Body of pancreas (tissue), 4 donors: ENCODE data around the gene SEMA5B. TPM values are rescaled to one million over a fixed set of nuclear protein-coding genes. Genes with fewer than 3 reads are reported as not detected.
A peak's percentile ranks its signal among the peaks of the same experiment; 100 is the strongest.

ENCODE experiments used
- ATAC-seq: fragments of 150-250 bp; one replicate; pipeline ENCODE4 v1.9.1; 2016
- DNase-seq, 4 donors: peaks; one replicate each; pipeline ENCODE4 v3.0.0-alpha.2; 2019
- H3K27ac ChIP-seq, 4 donors: fragments of 200-600 bp; sonication (generic); 1 replicate in 3 of 4; 2 replicates in 1 of 4; pipeline versions ENCODE4 v1.5.1 to v1.6.1; 2016 to 2019; ENCODE audit warnings: mild to moderate bottlenecking in 1 of 4, mixed read lengths in 1 of 4, moderate library complexity in 1 of 4
- H3K27me3 ChIP-seq, 2 donors: fragments of 200-600 bp; sonication (generic); one replicate each; pipeline ENCODE4 v1.6.0; 2016; ENCODE audit warnings: mild to moderate bottlenecking in 1 of 2
- H3K36me3 ChIP-seq, 2 donors: fragments of 200-600 bp; sonication (generic); replicated peaks in 1 of 2; 2 replicates each; pipeline ENCODE4 v1.5.1; 2016; ENCODE audit warnings: low read depth in 2 of 2; ENCODE audit not compliant: insufficient read depth in 1 of 2
- H3K4me1 ChIP-seq: fragments of 200-600 bp; sonication (generic); one replicate; pipeline ENCODE4 v1.6.0; 2016
- H3K4me3 ChIP-seq, 2 donors: fragments of 200-600 bp; sonication (generic); 1 replicate in 1 of 2; 2 replicates in 1 of 2; pipeline ENCODE4 v1.5.1; 2016 to 2019
- H3K9me3 ChIP-seq, 3 donors: fragments of 200-600 bp; sonication (generic); 1 replicate in 2 of 3; 2 replicates in 1 of 3; pipeline ENCODE4 v1.5.1; 2016
- CTCF ChIP-seq, 7 experiments: fragments of 450-650 bp in 4 of 7; fragments of 200-600 bp in 3 of 7; sonication (generic) in 3 of 7; IDR thresholded peaks; one replicate each; pipeline ENCODE4 v1.5.1; 2016 to 2019; ENCODE audit warnings: antibody characterized with exemption in 7 of 7
- POLR2A ChIP-seq, 3 donors: fragments of 450-650 bp; IDR thresholded peaks; one replicate each; pipeline ENCODE4 v1.6.1; 2016; ENCODE audit warnings: antibody characterized with exemption in 3 of 3, mild to moderate bottlenecking in 2 of 3
- WGBS, 2 donors: methylation state at CpG; one replicate each; pipeline ENCODE4 v1.1.5; 2017; 5-methylcytosine and 5-hydroxymethylcytosine counted together
- intact Hi-C: fragments of 100-400 bp; cut with DNase I; formaldehyde crosslinking; loops from one replicate; pipeline ENCODE4 v1.15.1; 2023
- total RNA-seq, 2 donors: library from RNA; depleted of rRNA; stranded (reverse); fragments of >200 nt; gene quantifications; one replicate each; pipeline ENCODE4 v1.1.0, GENCODE V29; 2016

SEMA5B gene
- total RNA-seq, 2 donors from 2014 or later: 1.0 to 15.2 TPM

GRCh38 chr3:122975924-122976293 is 51.7 kb downstream of the SEMA5B start:
- intact Hi-C loops: no loop called here
- WGBS, 2 donors: 77 to 86% methylated on average over 4 of the region's 4 CpGs
- H3K27ac ChIP-seq: no peak overlapping the region
- no peaks in the 10 kb centered on the region for H3K27me3 ChIP-seq
- H3K4me1 ChIP-seq: no peaks in the 10 kb centered on the region
- no peaks in the 10 kb centered on the region for H3K9me3 ChIP-seq
- no peaks in the 10 kb centered on the region for H3K36me3 ChIP-seq
- ATAC-seq (no peak), DNase-seq (no peak)
- no peak overlapping the region for H3K4me3 ChIP-seq
- no peak for TF ChIP-seq POLR2A (IDR thresholded peaks at IDR 0.05)
- no peak for TF ChIP-seq CTCF (IDR thresholded peaks at IDR 0.05)

DNA sequence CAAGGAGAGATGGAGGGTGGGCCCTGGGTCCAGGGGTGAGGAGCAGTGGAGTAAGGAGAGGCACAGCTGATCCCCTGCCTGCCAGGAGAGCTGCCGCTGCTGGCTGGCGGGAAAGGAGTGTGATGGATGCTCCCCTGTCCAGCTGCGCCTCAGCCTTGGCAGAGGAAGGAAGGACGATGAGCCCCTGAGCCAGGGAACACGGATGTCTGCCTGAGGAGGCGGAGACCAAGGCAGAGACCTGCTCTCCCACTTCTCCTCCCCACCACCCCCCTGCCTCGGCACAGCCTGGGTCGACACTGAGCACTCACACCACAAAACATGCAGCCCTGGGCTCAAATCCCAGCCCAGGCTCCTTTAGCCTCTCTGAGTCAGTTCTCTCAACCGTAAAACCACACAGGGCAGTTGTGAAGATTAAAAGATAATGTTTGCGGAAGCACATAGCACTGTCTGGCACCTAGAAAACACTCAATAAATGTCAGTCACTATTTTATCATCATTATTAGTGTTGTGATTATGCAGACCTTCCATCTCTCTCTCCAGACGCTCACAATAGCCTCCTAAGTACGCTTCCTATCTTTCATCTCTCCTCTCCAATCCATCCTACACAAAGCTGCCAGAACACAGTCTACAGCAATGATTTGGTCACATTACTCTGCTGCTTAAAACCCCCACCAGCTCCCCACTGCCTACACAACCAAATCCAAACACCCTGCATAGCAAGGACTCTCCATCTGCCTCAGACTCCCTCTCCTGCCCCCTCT is 52.2 kb downstream of the SEMA5B start:
- intact Hi-C loops: no loop called here
- Histone ChIP-seq H3K27ac (no peak overlapping the region), H3K27me3 (no peaks in the 10 kb centered on the region), H3K36me3 (no peaks in the 10 kb centered on the region), H3K4me3 (no peak overlapping the region), H3K9me3 (no peaks in the 10 kb centered on the region), H3K4me1 (no peaks in the 10 kb centered on the region)
- DNase-seq (peak in 1 of 4 donors; percentile 23), ATAC-seq (no peak)
- 54 to 61% methylated on average over 6 to 12 of the region's 12 CpGs for WGBS, 2 donors
- no peak for TF ChIP-seq CTCF (IDR thresholded peaks at IDR 0.05)
- no peak for TF ChIP-seq POLR2A (IDR thresholded peaks at IDR 0.05)

GRCh38 chr3:122974764-122975162 is 52.8 kb downstream of the SEMA5B start:
- Histone ChIP-seq H3K36me3 (no peaks in the 10 kb centered on the region), H3K27me3 (no peaks in the 10 kb centered on the region), H3K4me3 (no peak overlapping the region), H3K9me3 (no peaks in the 10 kb centered on the region), H3K4me1 (no peaks in the 10 kb centered on the region), H3K27ac (no peak overlapping the region)
- no peak for TF ChIP-seq CTCF (IDR thresholded peaks at IDR 0.05)
- no peak for TF ChIP-seq POLR2A (IDR thresholded peaks at IDR 0.05)
- ATAC-seq (no peak), DNase-seq (peak in 1 of 4 donors; percentile 25)
- intact Hi-C loops: no loop called here
- 60 to 69% methylated on average over 2 of the region's 2 CpGs for WGBS, 2 donors

- no peak for DNase-seq
- Histone ChIP-seq H3K4me3 (no peak overlapping the region), H3K9me3 (no peaks in the 10 kb centered on the region), H3K27me3 (no peaks in the 10 kb centered on the region), H3K4me1 (no peaks in the 10 kb centered on the region), H3K36me3 (no peaks in the 10 kb centered on the region), H3K27ac (no peak overlapping the region)
- TF ChIP-seq POLR2A (IDR thresholded peaks at IDR 0.05) (no peak), CTCF (IDR thresholded peaks at IDR 0.05) (no peak)
- intact Hi-C loops: no loop called here
- no peak for ATAC-seq
- WGBS, 2 donors: 92 to 93% methylated on average over 11 to 12 of the region's 12 CpGs
These were observed 53.5 kb downstream of the SEMA5B start for GRCh38 chr3:122973893-122974615.
